ENCODE measurements around the gene SLAMF8. TPM values are rescaled to one million over a fixed set of nuclear protein-coding genes. Genes with fewer than 3 reads are reported as not detected.

Gene SLAMF8
- total RNA-seq, 1 donor from 2014 or later = not detected

GRCh38 chr1:159817276-159818041, 9.2 kb upstream of the SLAMF8 start:
- Mint-ChIP-seq H3K9me3 (ENCODE audit: unreplicated experiment) (no peaks in the 10 kb centered on the region), H3K27me3 (ENCODE audit: unreplicated experiment) (peaks cover 6% of the 10 kb centered on the region), H3K27ac (ENCODE audit: unreplicated experiment) (no peak overlapping the region)

GRCh38 chr1:159821171-159821867, 5.4 kb upstream of the SLAMF8 start:
- Mint-ChIP-seq H3K9me3 (ENCODE audit: unreplicated experiment) (peaks cover 18% of the 10 kb centered on the region), H3K27ac (ENCODE audit: unreplicated experiment) (no peak overlapping the region), H3K4me3 (ENCODE audit: unreplicated experiment) (peak overlapping the region; percentile 16), H3K4me1 (ENCODE audit: low read depth, unreplicated experiment) (peaks cover 32% of the 10 kb centered on the region), H3K36me3 (ENCODE audit: unreplicated experiment) (no peaks in the 10 kb centered on the region), H3K27me3 (ENCODE audit: unreplicated experiment) (peaks cover 17% of the 10 kb centered on the region)
- peak; percentile 78 for DNase-seq
- peak; percentile 69 for TF ChIP-seq CTCF (IDR thresholded peaks at IDR 0.05; ENCODE audit: partially characterized antibody, unreplicated experiment)

More at GRCh38 chr1:159817276-159818041, 9.2 kb upstream of the SLAMF8 start:
- Mint-ChIP-seq H3K36me3 (ENCODE audit: unreplicated experiment) (no peaks in the 10 kb centered on the region), H3K4me1 (ENCODE audit: low read depth, unreplicated experiment) (peaks cover 17% of the 10 kb centered on the region), H3K4me3 (ENCODE audit: unreplicated experiment) (no peak overlapping the region)
- no peak for DNase-seq
- TF ChIP-seq CTCF (IDR thresholded peaks at IDR 0.05; ENCODE audit: partially characterized antibody, unreplicated experiment) = no peak

- no peak for TF ChIP-seq CTCF (IDR thresholded peaks at IDR 0.05; ENCODE audit: partially characterized antibody, unreplicated experiment)
- peak overlapping the region; percentile 45 for H3K4me3 Mint-ChIP-seq (ENCODE audit: unreplicated experiment)
- H3K9me3 Mint-ChIP-seq (ENCODE audit: unreplicated experiment) = peaks cover 18% of the 10 kb centered on the region
- peak overlapping the region; percentile 60 for H3K27ac Mint-ChIP-seq (ENCODE audit: unreplicated experiment)
- no peaks in the 10 kb centered on the region for H3K36me3 Mint-ChIP-seq (ENCODE audit: unreplicated experiment)
- peak; percentile 73 for DNase-seq
- H3K4me1 Mint-ChIP-seq (ENCODE audit: low read depth, unreplicated experiment) = peaks cover 32% of the 10 kb centered on the region
- peaks cover 17% of the 10 kb centered on the region for H3K27me3 Mint-ChIP-seq (ENCODE audit: unreplicated experiment)
Observed at GRCh38 chr1:159823406-159823805, 3.3 kb upstream of the SLAMF8 start.

- Mint-ChIP-seq H3K27me3 (ENCODE audit: unreplicated experiment) (peaks cover 22% of the 10 kb centered on the region), H3K4me3 (ENCODE audit: unreplicated experiment) (no peak overlapping the region), H3K4me1 (ENCODE audit: low read depth, unreplicated experiment) (peaks cover 36% of the 10 kb centered on the region), H3K36me3 (ENCODE audit: unreplicated experiment) (no peaks in the 10 kb centered on the region), H3K9me3 (ENCODE audit: unreplicated experiment) (peaks cover 18% of the 10 kb centered on the region), H3K27ac (ENCODE audit: unreplicated experiment) (no peak overlapping the region)
- no peak for TF ChIP-seq CTCF (IDR thresholded peaks at IDR 0.05; ENCODE audit: partially characterized antibody, unreplicated experiment)
- no peak for DNase-seq
Observed at GRCh38 chr1:159825564-159825963, 1.1 kb upstream of the SLAMF8 start.

GRCh38 chr1:159827102-159827490, 423 bp downstream of the SLAMF8 start:
- peaks cover 18% of the 10 kb centered on the region for H3K9me3 Mint-ChIP-seq (ENCODE audit: unreplicated experiment)
- H3K27ac Mint-ChIP-seq (ENCODE audit: unreplicated experiment) = no peak overlapping the region
- no peaks in the 10 kb centered on the region for H3K36me3 Mint-ChIP-seq (ENCODE audit: unreplicated experiment)
- DNase-seq = no peak
- no peak for TF ChIP-seq CTCF (IDR thresholded peaks at IDR 0.05; ENCODE audit: partially characterized antibody, unreplicated experiment)
- H3K27me3 Mint-ChIP-seq (ENCODE audit: unreplicated experiment) = peaks cover 22% of the 10 kb centered on the region
- no peak overlapping the region for H3K4me3 Mint-ChIP-seq (ENCODE audit: unreplicated experiment)
- peaks cover 33% of the 10 kb centered on the region for H3K4me1 Mint-ChIP-seq (ENCODE audit: low read depth, unreplicated experiment)
